HepG2 (cell line): ENCODE results near the gene GSTK1. TPM values are rescaled to one million over a fixed set of nuclear protein-coding genes. Genes with fewer than 3 reads are reported as not detected.

ENCODE experiments used
- CAMTA2 ChIP-seq: sonication (generic); formaldehyde crosslinking; IDR thresholded peaks from 2 replicates; pipeline ENCODE4 v1.4.0; 2020; ENCODE audit warnings: mild to moderate bottlenecking, missing genetic modification reagents, borderline replicate concordance
- CBX5 ChIP-seq: sonication (generic); formaldehyde crosslinking; IDR thresholded peaks from 2 replicates; pipeline ENCODE4 v1.4.0; 2020; ENCODE audit warnings: missing genetic modification reagents, borderline replicate concordance
- ETV6 ChIP-seq: sonication (generic); formaldehyde crosslinking; conservative IDR thresholded peaks from 2 replicates; pipeline ENCODE4 v1.4.0; 2020; ENCODE audit warnings: missing genetic modification reagents
- GLI4 ChIP-seq: sonication (generic); formaldehyde crosslinking; IDR thresholded peaks from 2 replicates; pipeline ENCODE4 v1.5.1; 2020; ENCODE audit warnings: missing genetic modification reagents, mild to moderate bottlenecking, moderate library complexity, borderline replicate concordance
- HDAC6 ChIP-seq: fragments of 200-600 bp; sonication (generic); IDR thresholded peaks from 2 replicates; pipeline ENCODE4 v1.7.0; 2017; ENCODE audit warnings: mild to moderate bottlenecking, antibody characterized with exemption, low read length, low read depth
- HIVEP1 ChIP-seq: sonication (generic); formaldehyde crosslinking; IDR thresholded peaks from 2 replicates; pipeline ENCODE4 v1.4.0; 2020; ENCODE audit warnings: mild to moderate bottlenecking, missing genetic modification reagents
- JDP2 ChIP-seq: sonication (generic); formaldehyde crosslinking; IDR thresholded peaks from 2 replicates; pipeline ENCODE4 v1.8.1; 2022; ENCODE audit warnings: missing genetic modification reagents, borderline replicate concordance
- KAT8 ChIP-seq: IDR thresholded peaks from 2 replicates; pipeline ENCODE4 v1.6.1; 2016; ENCODE audit warnings: missing genetic modification reagents, missing compliant biosample characterization
- KDM2A ChIP-seq: sonication (generic); formaldehyde crosslinking; IDR thresholded peaks from 2 replicates; pipeline ENCODE4 v1.4.0; 2020; ENCODE audit warnings: low read depth, missing genetic modification reagents, borderline replicate concordance
- NCOA2 ChIP-seq: sonication (generic); formaldehyde crosslinking; IDR thresholded peaks from 2 replicates; pipeline ENCODE4 v1.8.0; 2022; ENCODE audit warnings: inconsistent platforms
- NCOA5 ChIP-seq: sonication (generic); formaldehyde crosslinking; IDR thresholded peaks from 2 replicates; pipeline ENCODE4 v1.4.0; 2020; ENCODE audit warnings: missing genetic modification reagents
- POLR2AphosphoS2 ChIP-seq: IDR thresholded peaks from 2 replicates; pipeline ENCODE4 v1.6.1; 2011; ENCODE audit warnings: low read depth, low read length, improper control_type of control experiment
- PRMT3 ChIP-seq: sonication (generic); formaldehyde crosslinking; IDR thresholded peaks from 2 replicates; pipeline ENCODE4 v1.8.1; 2022; ENCODE audit warnings: low read depth, mild to moderate bottlenecking, moderate library complexity, missing genetic modification reagents, borderline replicate concordance
- REL ChIP-seq: sonication (generic); formaldehyde crosslinking; conservative IDR thresholded peaks from 2 replicates; pipeline ENCODE4 v1.8.0; 2022; ENCODE audit warnings: mild to moderate bottlenecking, missing genetic modification reagents, moderate library complexity
- SYNCRIP ChIP-seq: fragments of 200-400 bp; formaldehyde crosslinking; IDR thresholded peaks from 2 replicates; pipeline ENCODE4 v1.6.1; 2018; ENCODE audit warnings: mild to moderate bottlenecking, low read depth, low read length; ENCODE audit not compliant: insufficient read depth
- ZBTB38 ChIP-seq: sonication (generic); formaldehyde crosslinking; IDR thresholded peaks from 2 replicates; pipeline ENCODE4 v1.5.1; 2020; ENCODE audit warnings: mild to moderate bottlenecking, missing genetic modification reagents
- ZBTB42 ChIP-seq: sonication (generic); formaldehyde crosslinking; IDR thresholded peaks from 2 replicates; pipeline ENCODE4 v1.5.0; 2020; ENCODE audit warnings: mild to moderate bottlenecking, missing genetic modification reagents
- ZNF557 ChIP-seq: sonication (generic); formaldehyde crosslinking; IDR thresholded peaks from 2 replicates; pipeline ENCODE4 v1.4.0; 2020; ENCODE audit warnings: missing genetic modification reagents
- ZNF670 ChIP-seq: sonication (generic); formaldehyde crosslinking; IDR thresholded peaks from 2 replicates; pipeline ENCODE4 v1.8.0; 2022; ENCODE audit warnings: mild to moderate bottlenecking, missing genetic modification reagents, borderline replicate concordance
- polyA plus RNA-seq, 8 experiments: library from polyadenylated mRNA; depleted of rRNA in 3 of 8; stranded (reverse) in 7 of 8; unstranded in 1 of 8; fragments of >200 nt; fragmentation: Illumina TruSeq in 4 of 8; extraction: Trizol in 4 of 8; gene quantifications; 2 replicates each; pipeline versions ENCODE4 v1.2.1 to v1.2.3, GENCODE V29; 2011 to 2016; ENCODE audit warnings: low read depth in 4 of 8, missing spikeins in 1 of 8, mixed read lengths in 1 of 8; ENCODE audit not compliant: insufficient read depth in 1 of 8
- total RNA-seq, 5 experiments: library from RNA; depleted of rRNA; stranded (reverse); fragments of >200 nt; fragmentation: Illumina TruSeq; extraction: Trizol; gene quantifications; 2 replicates each; pipeline ENCODE4 v1.2.3, GENCODE V29; 2016; ENCODE audit warnings: low read depth in 1 of 5
- TF ChIP-seq, protein P1 (sequence below): sonication (generic); formaldehyde crosslinking; IDR thresholded peaks from 2 replicates; pipeline ENCODE4 v1.8.1; 2023; ENCODE audit warnings: mild to moderate bottlenecking, moderate library complexity, missing genetic modification reagents
- TF ChIP-seq, protein P2 (sequence below): sonication (generic); formaldehyde crosslinking; IDR thresholded peaks from 2 replicates; pipeline ENCODE4 v1.4.0; 2020; ENCODE audit warnings: mild to moderate bottlenecking, missing genetic modification reagents
- TF ChIP-seq, protein P3 (sequence below): sonication (generic); formaldehyde crosslinking; IDR thresholded peaks from 2 replicates; pipeline ENCODE4 v1.4.0; 2020; ENCODE audit warnings: missing genetic modification reagents
- TF ChIP-seq, protein P4 (sequence below): sonication (generic); formaldehyde crosslinking; IDR thresholded peaks from 2 replicates; pipeline ENCODE4 v1.4.0; 2020; ENCODE audit warnings: mild to moderate bottlenecking, missing genetic modification reagents

Gene GSTK1
- total and polyA plus RNA-seq, 2 of the 13 experiments (the other 11 are each of a cell fraction or from before 2014, with no cell fraction given): 64.6 to 92.1 TPM

DNA sequence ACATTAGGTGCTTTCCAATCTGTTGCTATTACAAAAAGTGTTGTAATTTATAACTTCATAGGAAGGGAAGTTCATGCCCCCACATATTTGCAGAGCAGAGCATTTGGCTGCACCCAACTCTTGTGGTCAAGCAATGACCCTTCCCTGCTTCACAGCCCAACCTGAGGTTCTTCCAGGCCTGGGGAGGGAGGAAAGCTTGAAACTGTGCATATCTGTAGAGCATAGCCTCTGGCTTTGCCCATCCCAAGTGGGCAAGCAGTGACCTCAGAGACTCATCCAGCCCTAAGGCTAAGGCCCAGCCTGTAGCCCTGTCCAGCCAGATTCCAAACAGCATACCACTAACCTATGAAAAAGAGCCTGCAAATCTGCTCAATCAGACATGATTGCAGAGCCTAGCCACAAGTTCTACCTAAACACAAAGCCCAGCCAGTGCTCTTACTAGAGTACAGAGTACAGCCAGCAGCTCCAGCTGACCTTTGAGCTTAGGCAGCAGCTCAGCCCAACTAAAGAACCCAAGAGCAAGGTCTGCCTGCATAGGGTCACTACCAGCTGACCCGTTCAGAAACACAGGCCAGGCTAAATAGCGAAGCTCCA is 14.4 kb upstream of the GSTK1 start (continued):
- TF ChIP-seq ZBTB38 (CRISPR knock-in tag): no peak
- TF ChIP-seq ZNF557 (CRISPR knock-in tag): no peak
- TF ChIP-seq NCOA2 (CRISPR knock-in tag): 0 out of 2 replicates have a peak, but pooled peaks have one; percentile 36
- TF ChIP-seq PRMT3 (CRISPR knock-in tag): no peak
- no peak for TF ChIP-seq GLI4 (CRISPR knock-in tag)
- TF ChIP-seq, protein P1, sequence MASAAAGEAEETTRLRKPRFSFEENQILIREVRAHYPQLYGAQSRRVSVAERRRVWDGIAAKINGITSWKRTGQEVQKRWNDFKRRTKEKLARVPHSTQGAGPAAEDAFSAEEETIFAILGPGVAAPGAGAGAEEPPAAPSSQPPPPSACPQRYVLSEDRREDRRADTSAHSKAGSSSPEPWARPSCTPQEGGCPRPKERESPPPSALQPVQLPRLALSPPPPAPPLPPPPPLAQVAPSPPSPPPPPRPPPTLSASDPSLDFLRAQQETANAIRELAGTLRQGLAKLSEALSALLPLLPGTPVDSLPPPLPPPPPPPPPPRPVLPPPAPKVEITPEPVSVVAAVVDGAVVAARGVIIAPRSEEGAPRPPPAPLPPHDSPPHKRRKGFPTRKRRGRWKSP: no peak
- TF ChIP-seq, protein P2, sequence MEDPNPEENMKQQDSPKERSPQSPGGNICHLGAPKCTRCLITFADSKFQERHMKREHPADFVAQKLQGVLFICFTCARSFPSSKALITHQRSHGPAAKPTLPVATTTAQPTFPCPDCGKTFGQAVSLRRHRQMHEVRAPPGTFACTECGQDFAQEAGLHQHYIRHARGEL (CRISPR knock-in tag): no peak
- TF ChIP-seq ZBTB42: no peak
- TF ChIP-seq KAT8 (CRISPR knock-in tag): 0 out of 2 replicates have a peak, but pooled peaks have one; percentile 26
- 0 out of 2 replicates have a peak, but pooled peaks have one; percentile 40 for TF ChIP-seq ETV6 (CRISPR knock-in tag)
- TF ChIP-seq POLR2AphosphoS2: no peak
- TF ChIP-seq NCOA5: no peak
- no peak for TF ChIP-seq SYNCRIP
- no peak for TF ChIP-seq JDP2 (CRISPR knock-in tag)
- TF ChIP-seq, protein P3, sequence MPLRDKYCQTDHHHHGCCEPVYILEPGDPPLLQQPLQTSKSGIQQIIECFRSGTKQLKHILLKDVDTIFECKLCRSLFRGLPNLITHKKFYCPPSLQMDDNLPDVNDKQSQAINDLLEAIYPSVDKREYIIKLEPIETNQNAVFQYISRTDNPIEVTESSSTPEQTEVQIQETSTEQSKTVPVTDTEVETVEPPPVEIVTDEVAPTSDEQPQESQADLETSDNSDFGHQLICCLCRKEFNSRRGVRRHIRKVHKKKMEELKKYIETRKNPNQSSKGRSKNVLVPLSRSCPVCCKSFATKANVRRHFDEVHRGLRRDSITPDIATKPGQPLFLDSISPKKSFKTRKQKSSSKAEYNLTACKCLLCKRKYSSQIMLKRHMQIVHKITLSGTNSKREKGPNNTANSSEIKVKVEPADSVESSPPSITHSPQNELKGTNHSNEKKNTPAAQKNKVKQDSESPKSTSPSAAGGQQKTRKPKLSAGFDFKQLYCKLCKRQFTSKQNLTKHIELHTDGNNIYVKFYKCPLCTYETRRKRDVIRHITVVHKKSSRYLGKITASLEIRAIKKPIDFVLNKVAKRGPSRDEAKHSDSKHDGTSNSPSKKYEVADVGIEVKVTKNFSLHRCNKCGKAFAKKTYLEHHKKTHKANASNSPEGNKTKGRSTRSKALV (CRISPR knock-in tag): no peak
- no peak for TF ChIP-seq HIVEP1
- no peak for TF ChIP-seq HDAC6
- TF ChIP-seq ZNF670 (CRISPR knock-in tag): no peak; the same call in 1 of the 2 replicates
- TF ChIP-seq REL (CRISPR knock-in tag): no peak
- no peak for TF ChIP-seq CAMTA2 (CRISPR knock-in tag)
- TF ChIP-seq CBX5 (CRISPR knock-in tag): no peak
- 0 out of 2 replicates have a peak, but pooled peaks have one; percentile 21 for TF ChIP-seq KDM2A
- TF ChIP-seq, protein P4, sequence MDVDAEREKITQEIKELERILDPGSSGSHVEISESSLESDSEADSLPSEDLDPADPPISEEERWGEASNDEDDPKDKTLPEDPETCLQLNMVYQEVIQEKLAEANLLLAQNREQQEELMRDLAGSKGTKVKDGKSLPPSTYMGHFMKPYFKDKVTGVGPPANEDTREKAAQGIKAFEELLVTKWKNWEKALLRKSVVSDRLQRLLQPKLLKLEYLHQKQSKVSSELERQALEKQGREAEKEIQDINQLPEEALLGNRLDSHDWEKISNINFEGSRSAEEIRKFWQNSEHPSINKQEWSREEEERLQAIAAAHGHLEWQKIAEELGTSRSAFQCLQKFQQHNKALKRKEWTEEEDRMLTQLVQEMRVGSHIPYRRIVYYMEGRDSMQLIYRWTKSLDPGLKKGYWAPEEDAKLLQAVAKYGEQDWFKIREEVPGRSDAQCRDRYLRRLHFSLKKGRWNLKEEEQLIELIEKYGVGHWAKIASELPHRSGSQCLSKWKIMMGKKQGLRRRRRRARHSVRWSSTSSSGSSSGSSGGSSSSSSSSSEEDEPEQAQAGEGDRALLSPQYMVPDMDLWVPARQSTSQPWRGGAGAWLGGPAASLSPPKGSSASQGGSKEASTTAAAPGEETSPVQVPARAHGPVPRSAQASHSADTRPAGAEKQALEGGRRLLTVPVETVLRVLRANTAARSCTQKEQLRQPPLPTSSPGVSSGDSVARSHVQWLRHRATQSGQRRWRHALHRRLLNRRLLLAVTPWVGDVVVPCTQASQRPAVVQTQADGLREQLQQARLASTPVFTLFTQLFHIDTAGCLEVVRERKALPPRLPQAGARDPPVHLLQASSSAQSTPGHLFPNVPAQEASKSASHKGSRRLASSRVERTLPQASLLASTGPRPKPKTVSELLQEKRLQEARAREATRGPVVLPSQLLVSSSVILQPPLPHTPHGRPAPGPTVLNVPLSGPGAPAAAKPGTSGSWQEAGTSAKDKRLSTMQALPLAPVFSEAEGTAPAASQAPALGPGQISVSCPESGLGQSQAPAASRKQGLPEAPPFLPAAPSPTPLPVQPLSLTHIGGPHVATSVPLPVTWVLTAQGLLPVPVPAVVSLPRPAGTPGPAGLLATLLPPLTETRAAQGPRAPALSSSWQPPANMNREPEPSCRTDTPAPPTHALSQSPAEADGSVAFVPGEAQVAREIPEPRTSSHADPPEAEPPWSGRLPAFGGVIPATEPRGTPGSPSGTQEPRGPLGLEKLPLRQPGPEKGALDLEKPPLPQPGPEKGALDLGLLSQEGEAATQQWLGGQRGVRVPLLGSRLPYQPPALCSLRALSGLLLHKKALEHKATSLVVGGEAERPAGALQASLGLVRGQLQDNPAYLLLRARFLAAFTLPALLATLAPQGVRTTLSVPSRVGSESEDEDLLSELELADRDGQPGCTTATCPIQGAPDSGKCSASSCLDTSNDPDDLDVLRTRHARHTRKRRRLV (CRISPR knock-in tag): no peak
